HFF-Myc (cell line): ENCODE data around the gene CCDC192.

Experiments
- DNase-seq: peaks from one replicate; pipeline ENCODE4 v3.0.0-alpha.2; 2011; ENCODE audit warnings: low read depth; ENCODE audit errors: extremely low read depth
- H3K4me3 ChIP-seq: replicated peaks from 2 replicates; pipeline ENCODE4 v1.5.1; 2011; ENCODE audit warnings: low read depth, mild to moderate bottlenecking, control low read depth, low read length
- CTCF ChIP-seq: IDR thresholded peaks from 2 replicates; pipeline ENCODE4 v1.5.1; 2012; ENCODE audit warnings: mild to moderate bottlenecking, low read depth, low read length, control low read depth; ENCODE audit errors: missing control alignments

CCDC192 gene

GRCh38 chr5:127860291-127860690 lies 157.1 kb downstream of the CCDC192 start:
- H3K4me3 ChIP-seq: no peak overlapping the region

GRCh38 chr5:127863161-127863560 lies 160.0 kb downstream of the CCDC192 start:
- no peak for TF ChIP-seq CTCF
- DNase-seq: no peak
- H3K4me3 ChIP-seq: no peak overlapping the region

More at GRCh38 chr5:127860291-127860690, 157.1 kb downstream of the CCDC192 start:
- TF ChIP-seq CTCF: no peak
- DNase-seq: no peak

- TF ChIP-seq CTCF: no peak
- H3K4me3 ChIP-seq: no peak overlapping the region
- no peak for DNase-seq
Observed at GRCh38 chr5:127863610-127864395, 160.6 kb downstream of the CCDC192 start.

- no peak for DNase-seq
- no peak overlapping the region for H3K4me3 ChIP-seq
- TF ChIP-seq CTCF: no peak
Observed at GRCh38 chr5:127864511-127864910, 161.3 kb downstream of the CCDC192 start.

- no peak for TF ChIP-seq CTCF
- DNase-seq: no peak
- no peak overlapping the region for H3K4me3 ChIP-seq
Observed at GRCh38 chr5:127865273-127865672, 162.1 kb downstream of the CCDC192 start.

- no peak for DNase-seq
- H3K4me3 ChIP-seq: no peak overlapping the region
- TF ChIP-seq CTCF: no peak
Observed at GRCh38 chr5:127867022-127867783, 164.0 kb downstream of the CCDC192 start.
